Hepatocyte (in vitro differentiated cells): ENCODE measurements around the gene KRT78.

Source experiments
- CTCF ChIP-seq: fragments of 200-600 bp; sonication (generic); IDR thresholded peaks from 2 replicates; pipeline ENCODE4 v1.5.1; 2016; ENCODE audit warnings: antibody characterized with exemption, mild to moderate bottlenecking; ENCODE audit not compliant: poor library complexity
- EZH2 ChIP-seq: fragments of 200-600 bp; sonication (generic); IDR thresholded peaks from 2 replicates; pipeline ENCODE4 v1.6.1; 2016; ENCODE audit warnings: antibody characterized with exemption, mild to moderate bottlenecking, borderline replicate concordance
- EZH2phosphoT487 ChIP-seq: fragments of 200-600 bp; sonication (generic); IDR thresholded peaks from one replicate; pipeline ENCODE4 v1.6.1; 2018; ENCODE audit warnings: antibody characterized with exemption, mild to moderate bottlenecking, low read depth, moderate library complexity; ENCODE audit not compliant: unreplicated experiment, severe bottlenecking

- TF ChIP-seq CTCF (no peak), EZH2phosphoT487 (no peak), EZH2 (no peak)
These were observed 11.4 kb downstream of the KRT78 start for GRCh38 chr12:52837413-52837741.
